HepG2 (cell line): ENCODE measurements around the gene DRD1. TPM values are rescaled to one million over a fixed set of nuclear protein-coding genes. Genes with fewer than 3 reads are reported as not detected.

Experiments
- ATAC-seq: fragments of 200-7000 bp; cut with Tn5 transposase; 3 replicates; pipeline ENCODE4 v1.9.1; 2020; ENCODE audit warnings: mild to moderate bottlenecking, moderate library complexity
- BruUV-seq: library from RNA; stranded (reverse); fragments of 400-500 nt; replicated peaks from 2 replicates; lab custom pipeline; 2021; lab: Mats Ljungman, UMichigan
- CTCF ChIA-PET: fragments of 300-600 bp; formaldehyde crosslinking; extraction: SDS; loops from one replicate; lab custom pipeline; 2021; ENCODE audit warnings: low total read pairs, inconsistent platforms, low intra/inter-chr PET ratio; lab: Yijun Ruan, JAX
- POLR2A ChIA-PET: fragments of 350-600 bp; sonication (Branson Sonifier 250); formaldehyde crosslinking; loops from one replicate; lab custom pipeline; 2020; ENCODE audit warnings: antibody characterized with exemption, inconsistent platforms; lab: Yijun Ruan, JAX
- DNase-seq: peaks from one replicate; pipeline ENCODE4 v3.0.0-alpha.2; 2015; ENCODE audit warnings: low spot score
- FAIRE-seq: peaks from 3 replicates; lab custom pipeline; 2011; peaks lifted over from hg19 to GRCh38; lab: Jason Lieb, UNC
- H2AFZ ChIP-seq: one replicate; pipeline ENCODE4 v1.6.1; 2011; ENCODE audit warnings: low read length, inconsistent platforms
- H3K27ac ChIP-seq: fragments of 300-600 bp; 3 replicates; pipeline ENCODE4 v1.8.0; 2011; ENCODE audit warnings: mixed run types, mild to moderate bottlenecking, mixed read lengths, low read length, inconsistent platforms; ENCODE audit not compliant: insufficient read depth; ENCODE audit errors: extremely low read length
- H3K27me3 ChIP-seq, 2 experiments: fragments of 200-600 bp in 1 of 2; 2 replicates in 1 of 2; 3 replicates in 1 of 2; pipeline versions ENCODE4 v1.6.0 to v1.8.0; 2011; ENCODE audit warnings: low read length in 2 of 2, mild to moderate bottlenecking in 2 of 2, moderate library complexity in 2 of 2, inconsistent platforms in 1 of 2; ENCODE audit not compliant: insufficient read depth in 2 of 2, control insufficient read depth in 1 of 2
- H3K36me3 ChIP-seq, 2 experiments: fragments of 200-600 bp in 1 of 2; replicated peaks in 1 of 2; 2 replicates in 1 of 2; 3 replicates in 1 of 2; pipeline versions ENCODE4 v1.5.1 to v1.8.0; 2011; ENCODE audit warnings: low read length in 2 of 2, inconsistent platforms in 1 of 2; ENCODE audit not compliant: insufficient read depth in 2 of 2, control insufficient read depth in 1 of 2
- H3K4me1 ChIP-seq: 2 replicates; pipeline ENCODE4 v1.5.1; 2012; ENCODE audit warnings: low read length, inconsistent platforms; ENCODE audit not compliant: insufficient read depth
- H3K4me2 ChIP-seq: 2 replicates; pipeline ENCODE4 v1.6.0; 2011; ENCODE audit warnings: low read depth, low read length, inconsistent platforms
- H3K4me3 ChIP-seq, 3 experiments: fragments of 200-600 bp in 1 of 3; sonication (generic), shearing (Covaris generic) in 1 of 3; replicated peaks in 1 of 3; 2 replicates each; pipeline ENCODE4 v1.5.1; 2011 to 2016; ENCODE audit warnings: low read length in 3 of 3, inconsistent platforms in 2 of 3, low read depth in 2 of 3, mild to moderate bottlenecking in 2 of 3, control low read depth in 1 of 3, mixed read lengths in 1 of 3; ENCODE audit not compliant: insufficient read depth in 1 of 3
- H3K79me2 ChIP-seq: one replicate; pipeline ENCODE4 v1.6.1; 2011; ENCODE audit warnings: low read length, inconsistent platforms; ENCODE audit not compliant: insufficient read depth
- H3K9ac ChIP-seq: 2 replicates; pipeline ENCODE4 v1.6.0; 2011; ENCODE audit warnings: mild to moderate bottlenecking, low read depth, low read length, inconsistent platforms; ENCODE audit not compliant: insufficient read depth
- H3K9me3 ChIP-seq: 2 replicates; pipeline ENCODE4 v1.5.1; 2012; ENCODE audit warnings: mild to moderate bottlenecking, low read length
- H4K20me1 ChIP-seq: 2 replicates; pipeline ENCODE4 v1.6.0; 2011; ENCODE audit warnings: inconsistent platforms, mild to moderate bottlenecking, low read length, moderate library complexity; ENCODE audit not compliant: insufficient read depth
- AGO2 ChIP-seq: fragments of 200-400 bp; formaldehyde crosslinking; optimal IDR thresholded peaks from 2 replicates; pipeline ENCODE3; 2017; ENCODE audit warnings: mild to moderate bottlenecking, low read depth, low read length, moderate library complexity
- JUND ChIP-seq: sonication (generic); formaldehyde crosslinking; IDR thresholded peaks from 2 replicates; pipeline ENCODE4 v1.8.0; 2022; ENCODE audit warnings: mild to moderate bottlenecking, missing genetic modification reagents
- MBNL3 ChIP-seq: fragments of 250-450 bp; sonication (Bioruptor Pico); conservative IDR thresholded peaks from 2 replicates; pipeline ENCODE4 v1.8.0; 2022; ENCODE audit warnings: mild to moderate bottlenecking, inconsistent platforms
- PRMT3 ChIP-seq: sonication (generic); formaldehyde crosslinking; IDR thresholded peaks from 2 replicates; pipeline ENCODE4 v1.8.1; 2022; ENCODE audit warnings: low read depth, mild to moderate bottlenecking, moderate library complexity, missing genetic modification reagents, borderline replicate concordance
- REL ChIP-seq: sonication (generic); formaldehyde crosslinking; conservative IDR thresholded peaks from 2 replicates; pipeline ENCODE4 v1.8.0; 2022; ENCODE audit warnings: mild to moderate bottlenecking, missing genetic modification reagents, moderate library complexity
- ZBTB3 ChIP-seq: sonication (generic); formaldehyde crosslinking; IDR thresholded peaks from 2 replicates; pipeline ENCODE4 v1.4.0; 2020; ENCODE audit warnings: low read depth, mild to moderate bottlenecking, moderate library complexity, missing genetic modification reagents, borderline replicate concordance
- ZNF10 ChIP-seq: sonication (generic); formaldehyde crosslinking; IDR thresholded peaks from 2 replicates; pipeline ENCODE4 v1.4.0; 2020; ENCODE audit warnings: mild to moderate bottlenecking, low read depth, missing genetic modification reagents, borderline replicate concordance
- ZNF33B ChIP-seq: sonication (generic); formaldehyde crosslinking; IDR thresholded peaks from 2 replicates; pipeline ENCODE4 v1.5.1; 2020; ENCODE audit warnings: mild to moderate bottlenecking, missing genetic modification reagents
- ZNF614 ChIP-seq: IDR thresholded peaks from 2 replicates; pipeline ENCODE4 v1.6.1; 2018; ENCODE audit warnings: missing biosample characterization, missing genetic modification reagents, inconsistent platforms, borderline replicate concordance
- WGBS: methylation state at CpG from one replicate; pipeline ENCODE4 v1.1.6; 2017; ENCODE audit warnings: low lambda C conversion rate; 5-methylcytosine and 5-hydroxymethylcytosine counted together
- in situ Hi-C: cut with HindIII; loops from 2 replicates; pipeline ENCODE4 v1.10.0; 2017; ENCODE audit warnings: low pct_unique_long_range_greater_than_20kb; ENCODE audit not compliant: extremely low pct_ligation_motif_present
- intact Hi-C: fragments of 100-400 bp; cut with micrococcal nuclease; formaldehyde crosslinking; loops from one replicate; pipeline ENCODE4 v1.10.0; 2022; ENCODE audit not compliant: unreplicated experiment
- polyA plus RNA-seq, 8 experiments: library from polyadenylated mRNA; depleted of rRNA in 3 of 8; stranded (reverse) in 7 of 8; unstranded in 1 of 8; fragments of >200 nt; fragmentation: Illumina TruSeq in 4 of 8; extraction: Trizol in 4 of 8; gene quantifications; 2 replicates each; pipeline versions ENCODE4 v1.2.1 to v1.2.3, GENCODE V29; 2011 to 2016; ENCODE audit warnings: low read depth in 4 of 8, missing spikeins in 1 of 8, mixed read lengths in 1 of 8; ENCODE audit not compliant: insufficient read depth in 1 of 8
- total RNA-seq, 5 experiments: library from RNA; depleted of rRNA; stranded (reverse); fragments of >200 nt; fragmentation: Illumina TruSeq; extraction: Trizol; gene quantifications; 2 replicates each; pipeline ENCODE4 v1.2.3, GENCODE V29; 2016; ENCODE audit warnings: low read depth in 1 of 5
- TF ChIP-seq, protein P1 (sequence below): sonication (generic); formaldehyde crosslinking; IDR thresholded peaks from 2 replicates; pipeline ENCODE4 v1.4.0; 2020; ENCODE audit warnings: missing genetic modification reagents
- TF ChIP-seq, protein P2 (sequence below): sonication (generic); formaldehyde crosslinking; IDR thresholded peaks from 2 replicates; pipeline ENCODE4 v1.8.1; 2022; ENCODE audit warnings: low read depth, mild to moderate bottlenecking, missing genetic modification reagents
- TF ChIP-seq, protein P3 (sequence below): sonication (generic); formaldehyde crosslinking; IDR thresholded peaks from 2 replicates; pipeline ENCODE4 v1.5.1; 2020; ENCODE audit warnings: missing genetic modification reagents, mild to moderate bottlenecking, borderline replicate concordance

Gene DRD1
- total and polyA plus RNA-seq, 2 of the 13 experiments (the other 11 are each of a cell fraction or from before 2014, with no cell fraction given) = not detected

DNA sequence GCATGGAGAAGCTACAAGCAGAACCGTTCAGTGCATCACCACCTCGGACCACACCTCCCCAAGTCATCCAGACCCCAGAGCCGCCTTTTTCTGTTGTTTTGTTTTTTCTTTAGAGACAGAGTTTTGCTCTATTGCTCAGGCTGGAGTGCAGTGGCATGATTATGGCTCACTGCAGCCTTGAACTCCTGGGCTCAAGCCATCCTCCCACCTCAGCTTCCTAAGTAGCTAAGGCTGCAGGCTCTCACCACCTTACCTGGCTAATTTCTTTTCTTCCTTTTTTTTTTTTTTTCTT, 20.9 kb upstream of the DRD1 start:
- WGBS = 3% methylated on average over 3 of the region's 3 CpGs
- CTCF ChIA-PET = no interaction called here
- Histone ChIP-seq H3K79me2 (no peaks in the 10 kb centered on the region), H3K9ac (no peak overlapping the region)
- TF ChIP-seq ZNF33B (CRISPR knock-in tag) = no peak
- no peak for TF ChIP-seq REL (CRISPR knock-in tag)
- TF ChIP-seq ZNF614 = no peak
- TF ChIP-seq, protein P1, sequence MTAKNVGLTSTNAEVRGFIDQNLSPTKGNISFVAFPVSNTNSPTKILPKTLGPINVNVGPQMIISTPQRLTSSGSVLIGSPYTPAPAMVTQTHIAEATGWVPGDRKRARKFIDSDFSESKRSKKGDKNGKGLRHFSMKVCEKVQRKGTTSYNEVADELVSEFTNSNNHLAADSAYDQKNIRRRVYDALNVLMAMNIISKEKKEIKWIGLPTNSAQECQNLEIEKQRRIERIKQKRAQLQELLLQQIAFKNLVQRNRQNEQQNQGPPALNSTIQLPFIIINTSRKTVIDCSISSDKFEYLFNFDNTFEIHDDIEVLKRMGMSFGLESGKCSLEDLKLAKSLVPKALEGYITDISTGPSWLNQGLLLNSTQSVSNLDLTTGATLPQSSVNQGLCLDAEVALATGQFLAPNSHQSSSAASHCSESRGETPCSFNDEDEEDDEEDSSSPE = no peak
- TF ChIP-seq, protein P2, sequence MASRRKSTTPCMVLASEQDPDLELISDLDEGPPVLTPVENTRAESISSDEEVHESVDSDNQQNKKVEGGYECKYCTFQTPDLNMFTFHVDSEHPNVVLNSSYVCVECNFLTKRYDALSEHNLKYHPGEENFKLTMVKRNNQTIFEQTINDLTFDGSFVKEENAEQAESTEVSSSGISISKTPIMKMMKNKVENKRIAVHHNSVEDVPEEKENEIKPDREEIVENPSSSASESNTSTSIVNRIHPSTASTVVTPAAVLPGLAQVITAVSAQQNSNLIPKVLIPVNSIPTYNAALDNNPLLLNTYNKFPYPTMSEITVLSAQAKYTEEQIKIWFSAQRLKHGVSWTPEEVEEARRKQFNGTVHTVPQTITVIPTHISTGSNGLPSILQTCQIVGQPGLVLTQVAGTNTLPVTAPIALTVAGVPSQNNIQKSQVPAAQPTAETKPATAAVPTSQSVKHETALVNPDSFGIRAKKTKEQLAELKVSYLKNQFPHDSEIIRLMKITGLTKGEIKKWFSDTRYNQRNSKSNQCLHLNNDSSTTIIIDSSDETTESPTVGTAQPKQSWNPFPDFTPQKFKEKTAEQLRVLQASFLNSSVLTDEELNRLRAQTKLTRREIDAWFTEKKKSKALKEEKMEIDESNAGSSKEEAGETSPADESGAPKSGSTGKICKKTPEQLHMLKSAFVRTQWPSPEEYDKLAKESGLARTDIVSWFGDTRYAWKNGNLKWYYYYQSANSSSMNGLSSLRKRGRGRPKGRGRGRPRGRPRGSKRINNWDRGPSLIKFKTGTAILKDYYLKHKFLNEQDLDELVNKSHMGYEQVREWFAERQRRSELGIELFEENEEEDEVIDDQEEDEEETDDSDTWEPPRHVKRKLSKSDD (CRISPR knock-in tag) = no peak
- no peak for TF ChIP-seq JUND
- TF ChIP-seq AGO2 = no peak
- TF ChIP-seq MBNL3 (CRISPR knock-in tag) = no peak
- TF ChIP-seq, protein P3, sequence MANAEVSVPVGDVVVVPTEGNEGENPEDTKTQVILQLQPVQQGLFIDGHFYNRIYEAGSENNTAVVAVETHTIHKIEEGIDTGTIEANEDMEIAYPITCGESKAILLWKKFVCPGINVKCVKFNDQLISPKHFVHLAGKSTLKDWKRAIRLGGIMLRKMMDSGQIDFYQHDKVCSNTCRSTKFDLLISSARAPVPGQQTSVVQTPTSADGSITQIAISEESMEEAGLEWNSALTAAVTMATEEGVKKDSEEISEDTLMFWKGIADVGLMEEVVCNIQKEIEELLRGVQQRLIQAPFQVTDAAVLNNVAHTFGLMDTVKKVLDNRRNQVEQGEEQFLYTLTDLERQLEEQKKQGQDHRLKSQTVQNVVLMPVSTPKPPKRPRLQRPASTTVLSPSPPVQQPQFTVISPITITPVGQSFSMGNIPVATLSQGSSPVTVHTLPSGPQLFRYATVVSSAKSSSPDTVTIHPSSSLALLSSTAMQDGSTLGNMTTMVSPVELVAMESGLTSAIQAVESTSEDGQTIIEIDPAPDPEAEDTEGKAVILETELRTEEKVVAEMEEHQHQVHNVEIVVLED = no peak
- no peak for TF ChIP-seq ZNF10 (CRISPR knock-in tag)
- no peak for TF ChIP-seq ZBTB3 (CRISPR knock-in tag)
- no peak for TF ChIP-seq PRMT3
- TF ChIP-seq, all 625 proteins: peak for 0
- Histone ChIP-seq H3K27me3 (peaks cover 0 to 39% of the 10 kb centered on the region in 2 experiments; a peak in 3 of 5 replicates), H3K27ac (no peak overlapping the region), H4K20me1 (no peaks in the 10 kb centered on the region; the same call in 1 of the 2 replicates), H3K9me3 (no peaks in the 10 kb centered on the region), H3K4me1 (peaks cover 18% of the 10 kb centered on the region), H3K4me3 (no peak overlapping the region), H3K36me3 (no peaks in the 10 kb centered on the region), H2AFZ (no peak overlapping the region), H3K4me2 (no peak overlapping the region)
- POLR2A ChIA-PET = interaction anchor here (1.4 kb wide), 1 partner anchor 22 kb away, joined by 3 read pairs; no protein-coding TSS in a partner anchor
- BruUV-seq = no TSS peak
- ATAC-seq (no peak), FAIRE-seq (no peak), DNase-seq (no peak)
- intact Hi-C loops (loop anchor here (5.0 to 10.0 kb wide), 2 partner anchors 250 to 513 kb away; no protein-coding TSS in a partner anchor), in situ Hi-C loops (no loop called here)
